ENCODE data around the gene FHIT. TPM values are rescaled to one million over a fixed set of nuclear protein-coding genes. Genes with fewer than 3 reads are reported as not detected.

Gene FHIT
- polyA plus RNA-seq, 1 of the 3 experiments (the other 2 are of a cell fraction) = 0.41 TPM

DNA sequence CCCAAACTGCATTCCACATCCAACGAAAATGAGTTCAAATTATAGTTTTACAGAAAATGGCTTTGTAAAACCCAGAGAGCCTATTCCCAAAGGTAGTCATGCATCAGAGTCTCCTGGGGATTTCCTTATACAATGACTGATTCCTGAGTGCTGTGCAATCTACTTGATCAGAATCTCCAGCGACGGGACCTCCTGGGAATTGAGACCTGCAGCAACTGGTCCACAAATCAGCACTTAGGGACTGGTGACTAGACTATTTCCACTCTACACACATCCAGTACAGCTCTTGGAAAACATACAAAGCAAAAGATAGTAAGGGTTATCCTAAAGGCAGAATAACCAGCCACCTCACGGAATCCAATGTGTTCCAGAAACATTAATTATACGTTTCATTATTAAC is 1330.4 kb downstream of the FHIT start:
- no peak for DNase-seq
- no peak for TF ChIP-seq MEF2A (IDR thresholded peaks at IDR 0.05; ENCODE audit: borderline replicate concordance, low read depth)
- TF ChIP-seq, protein P1, sequence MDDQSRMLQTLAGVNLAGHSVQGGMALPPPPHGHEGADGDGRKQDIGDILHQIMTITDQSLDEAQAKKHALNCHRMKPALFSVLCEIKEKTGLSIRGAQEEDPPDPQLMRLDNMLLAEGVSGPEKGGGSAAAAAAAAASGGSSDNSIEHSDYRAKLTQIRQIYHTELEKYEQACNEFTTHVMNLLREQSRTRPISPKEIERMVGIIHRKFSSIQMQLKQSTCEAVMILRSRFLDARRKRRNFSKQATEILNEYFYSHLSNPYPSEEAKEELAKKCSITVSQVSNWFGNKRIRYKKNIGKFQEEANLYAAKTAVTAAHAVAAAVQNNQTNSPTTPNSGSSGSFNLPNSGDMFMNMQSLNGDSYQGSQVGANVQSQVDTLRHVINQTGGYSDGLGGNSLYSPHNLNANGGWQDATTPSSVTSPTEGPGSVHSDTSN (IDR thresholded peaks at IDR 0.05) = no peak
- no peak for TF ChIP-seq JUND (IDR thresholded peaks at IDR 0.05)
- no peak for TF ChIP-seq FOXM1 (IDR thresholded peaks at IDR 0.05; ENCODE audit: low read depth)
- TF ChIP-seq FOSL2 (IDR thresholded peaks at IDR 0.05; ENCODE audit: borderline replicate concordance, low read depth) = no peak
- no peak for TF ChIP-seq TAF1 (IDR thresholded peaks at IDR 0.05; ENCODE audit: borderline replicate concordance, low read depth, low read length)
- no peak for TF ChIP-seq EP300 (IDR thresholded peaks at IDR 0.05; ENCODE audit: borderline replicate concordance in 1 of 2, low read depth in 1 of 2, low read length in 1 of 2)
- no peak for TF ChIP-seq GATA2 (CRISPR knock-in tag; IDR thresholded peaks at IDR 0.05)
- TF ChIP-seq, protein P2, sequence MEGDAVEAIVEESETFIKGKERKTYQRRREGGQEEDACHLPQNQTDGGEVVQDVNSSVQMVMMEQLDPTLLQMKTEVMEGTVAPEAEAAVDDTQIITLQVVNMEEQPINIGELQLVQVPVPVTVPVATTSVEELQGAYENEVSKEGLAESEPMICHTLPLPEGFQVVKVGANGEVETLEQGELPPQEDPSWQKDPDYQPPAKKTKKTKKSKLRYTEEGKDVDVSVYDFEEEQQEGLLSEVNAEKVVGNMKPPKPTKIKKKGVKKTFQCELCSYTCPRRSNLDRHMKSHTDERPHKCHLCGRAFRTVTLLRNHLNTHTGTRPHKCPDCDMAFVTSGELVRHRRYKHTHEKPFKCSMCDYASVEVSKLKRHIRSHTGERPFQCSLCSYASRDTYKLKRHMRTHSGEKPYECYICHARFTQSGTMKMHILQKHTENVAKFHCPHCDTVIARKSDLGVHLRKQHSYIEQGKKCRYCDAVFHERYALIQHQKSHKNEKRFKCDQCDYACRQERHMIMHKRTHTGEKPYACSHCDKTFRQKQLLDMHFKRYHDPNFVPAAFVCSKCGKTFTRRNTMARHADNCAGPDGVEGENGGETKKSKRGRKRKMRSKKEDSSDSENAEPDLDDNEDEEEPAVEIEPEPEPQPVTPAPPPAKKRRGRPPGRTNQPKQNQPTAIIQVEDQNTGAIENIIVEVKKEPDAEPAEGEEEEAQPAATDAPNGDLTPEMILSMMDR (IDR thresholded peaks at IDR 0.05) = no peak
- no peak for TF ChIP-seq MXI1 (IDR thresholded peaks at IDR 0.05; ENCODE audit: low read depth, low read length)
- no peak for TF ChIP-seq RCOR1 (IDR thresholded peaks at IDR 0.05; ENCODE audit: low read length)
- no peak for TF ChIP-seq TCF12 (IDR thresholded peaks at IDR 0.05)
- H4K20me1 ChIP-seq (ENCODE audit: insufficient read depth) = no peaks in the 10 kb centered on the region
- H3K4me3 ChIP-seq (ENCODE audit: low read depth in 2 of 2, low read length in 1 of 2) = no peak overlapping the region
- no peak overlapping the region for H2AFZ ChIP-seq (ENCODE audit: low read depth)
- H3K9me3 ChIP-seq = no peaks in the 10 kb centered on the region
- H3K9ac ChIP-seq = no peak overlapping the region
- H3K27me3 ChIP-seq (ENCODE audit: insufficient read depth) = no peaks in the 10 kb centered on the region
- no peaks in the 10 kb centered on the region for H3K4me1 ChIP-seq (ENCODE audit: control insufficient read depth in 1 of 2, insufficient read depth in 2 of 2, low read depth in 1 of 2, low read length in 1 of 2)
- no peak overlapping the region for H3K27ac ChIP-seq (ENCODE audit: low read depth in 2 of 2, low read length in 1 of 2)
- ChIA-PET POLR2A (no interaction called here), CTCF (no interaction called here)
- H3K79me2 ChIP-seq (ENCODE audit: insufficient read depth) = no peaks in the 10 kb centered on the region
- H3F3A ChIP-seq (replicated peaks; ENCODE audit: insufficient read depth) = no peaks in the 10 kb centered on the region
- H3K4me2 ChIP-seq = no peak overlapping the region
- WGBS (ENCODE audit: low lambda C conversion rate) = 45% methylated on average over 5 of the region's 5 CpGs
- H3K36me3 ChIP-seq (replicated peaks in 1 of 2; ENCODE audit: control insufficient read depth in 1 of 2, insufficient read depth in 2 of 2, low read length in 1 of 2) = no peaks in the 10 kb centered on the region
- H3K9me2 ChIP-seq = no peaks in the 10 kb centered on the region

DNA sequence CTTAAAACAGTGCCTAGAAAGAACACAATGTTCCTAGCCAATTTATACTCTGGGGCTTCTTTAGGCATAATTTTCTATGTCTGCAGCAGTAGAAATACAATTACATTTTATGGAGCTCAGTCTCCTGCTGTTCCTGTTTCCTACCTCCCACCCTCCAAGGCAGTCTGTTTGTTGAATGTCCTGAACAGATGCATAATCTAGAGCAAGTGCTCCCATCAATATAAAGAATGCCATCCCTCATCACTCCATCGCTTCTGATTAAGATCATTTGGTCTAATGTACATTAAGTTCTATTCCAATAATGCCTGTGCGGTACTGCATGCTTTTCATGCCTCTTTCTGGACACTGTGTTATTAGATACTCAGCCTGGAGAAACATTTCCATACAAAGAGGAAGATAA is 1331.7 kb downstream of the FHIT start:
- CTCF ChIA-PET = no interaction called here
- POLR2A ChIA-PET = no interaction called here
- 34% methylated on average over 2 of the region's 2 CpGs for WGBS (ENCODE audit: low lambda C conversion rate)

More for the DNA sequence above, 1331.7 kb downstream of the FHIT start:
- no peak overlapping the region for H3K9ac ChIP-seq
- H3K9me3 ChIP-seq = no peaks in the 10 kb centered on the region
- H3K36me3 ChIP-seq (replicated peaks in 1 of 2; ENCODE audit: control insufficient read depth in 1 of 2, insufficient read depth in 2 of 2, low read length in 1 of 2) = no peaks in the 10 kb centered on the region
- H3K79me2 ChIP-seq (ENCODE audit: insufficient read depth) = no peaks in the 10 kb centered on the region
- H3K27me3 ChIP-seq (ENCODE audit: insufficient read depth) = no peaks in the 10 kb centered on the region
- H3K4me3 ChIP-seq (ENCODE audit: low read depth in 2 of 2, low read length in 1 of 2) = no peak overlapping the region
- DNase-seq = no peak
- no peak for TF ChIP-seq TEAD4 (IDR thresholded peaks at IDR 0.05; ENCODE audit: borderline replicate concordance, insufficient read depth)
- TF ChIP-seq, protein P3, sequence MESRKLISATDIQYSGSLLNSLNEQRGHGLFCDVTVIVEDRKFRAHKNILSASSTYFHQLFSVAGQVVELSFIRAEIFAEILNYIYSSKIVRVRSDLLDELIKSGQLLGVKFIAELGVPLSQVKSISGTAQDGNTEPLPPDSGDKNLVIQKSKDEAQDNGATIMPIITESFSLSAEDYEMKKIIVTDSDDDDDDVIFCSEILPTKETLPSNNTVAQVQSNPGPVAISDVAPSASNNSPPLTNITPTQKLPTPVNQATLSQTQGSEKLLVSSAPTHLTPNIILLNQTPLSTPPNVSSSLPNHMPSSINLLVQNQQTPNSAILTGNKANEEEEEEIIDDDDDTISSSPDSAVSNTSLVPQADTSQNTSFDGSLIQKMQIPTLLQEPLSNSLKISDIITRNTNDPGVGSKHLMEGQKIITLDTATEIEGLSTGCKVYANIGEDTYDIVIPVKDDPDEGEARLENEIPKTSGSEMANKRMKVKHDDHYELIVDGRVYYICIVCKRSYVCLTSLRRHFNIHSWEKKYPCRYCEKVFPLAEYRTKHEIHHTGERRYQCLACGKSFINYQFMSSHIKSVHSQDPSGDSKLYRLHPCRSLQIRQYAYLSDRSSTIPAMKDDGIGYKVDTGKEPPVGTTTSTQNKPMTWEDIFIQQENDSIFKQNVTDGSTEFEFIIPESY (IDR thresholded peaks at IDR 0.05; ENCODE audit: borderline replicate concordance, low read depth) = no peak
- TF ChIP-seq CHD2 (IDR thresholded peaks at IDR 0.05; ENCODE audit: low read length, partially characterized antibody) = no peak
- no peak for TF ChIP-seq TCF12 (IDR thresholded peaks at IDR 0.05)
- TF ChIP-seq GABPA (IDR thresholded peaks at IDR 0.05; ENCODE audit: low read depth) = no peak
- H3K9me2 ChIP-seq = no peaks in the 10 kb centered on the region
- H3K4me2 ChIP-seq = no peak overlapping the region
- no peaks in the 10 kb centered on the region for H4K20me1 ChIP-seq (ENCODE audit: insufficient read depth)
- H2AFZ ChIP-seq (ENCODE audit: low read depth) = no peak overlapping the region
- no peaks in the 10 kb centered on the region for H3F3A ChIP-seq (replicated peaks; ENCODE audit: insufficient read depth)
- H3K4me1 ChIP-seq (ENCODE audit: control insufficient read depth in 1 of 2, insufficient read depth in 2 of 2, low read depth in 1 of 2, low read length in 1 of 2) = no peaks in the 10 kb centered on the region
- no peak overlapping the region for H3K27ac ChIP-seq (ENCODE audit: low read depth in 2 of 2, low read length in 1 of 2)
